Astrocyte of the spinal cord (primary cell): ENCODE measurements around the gene G0S2.
A peak's percentile ranks its signal among the peaks of the same experiment; 100 is the strongest.

Experiments used
- DNase-seq: peaks from one replicate; pipeline ENCODE4 v3.0.0; 2011; ENCODE audit warnings: low read depth, low spot score
- H3K4me3 ChIP-seq: 2 replicates; pipeline ENCODE4 v1.5.1; 2011; ENCODE audit warnings: low read depth, mild to moderate bottlenecking, low read length, moderate library complexity
- CTCF ChIP-seq: IDR thresholded peaks from 2 replicates; pipeline ENCODE4 v1.5.1; 2012; ENCODE audit warnings: low read depth, mild to moderate bottlenecking, low read length, inconsistent platforms
- in situ Hi-C: cut with HindIII; loops from 2 replicates; pipeline ENCODE4 v1.10.0; 2017; ENCODE audit warnings: low sequenced_read_pairs

G0S2 gene

GRCh38 chr1:209648931-209649776 is 26.1 kb upstream of the G0S2 start:
- peak; percentile 97 for DNase-seq
- in situ Hi-C loops = no loop called here
- no peak for TF ChIP-seq CTCF
- no peak overlapping the region for H3K4me3 ChIP-seq

DNA sequence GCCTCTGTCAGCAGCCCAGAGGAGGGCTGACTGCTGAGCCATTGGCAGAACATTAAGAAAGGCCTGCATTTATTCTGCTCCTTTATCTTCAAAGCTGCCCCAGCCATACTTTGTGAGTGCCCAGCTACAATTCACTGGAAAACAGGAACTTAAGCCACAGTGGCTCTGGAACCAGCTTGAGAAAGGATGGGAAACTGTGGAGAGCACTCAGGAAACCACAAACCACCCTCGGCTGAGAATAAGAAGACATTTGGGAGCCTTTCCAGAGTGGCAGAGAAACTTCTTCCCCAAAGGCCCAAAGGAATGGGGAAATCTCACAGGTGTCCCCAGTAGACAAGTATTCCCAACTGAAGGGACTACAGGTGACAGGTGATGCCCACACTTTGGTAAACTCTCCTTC is 24.8 kb upstream of the G0S2 start:
- no peak for TF ChIP-seq CTCF
- in situ Hi-C loops = no loop called here
- H3K4me3 ChIP-seq = no peak overlapping the region
- DNase-seq = peak; percentile 34

GRCh38 chr1:209651138-209651587 is 24.0 kb upstream of the G0S2 start:
- no peak overlapping the region for H3K4me3 ChIP-seq

DNA sequence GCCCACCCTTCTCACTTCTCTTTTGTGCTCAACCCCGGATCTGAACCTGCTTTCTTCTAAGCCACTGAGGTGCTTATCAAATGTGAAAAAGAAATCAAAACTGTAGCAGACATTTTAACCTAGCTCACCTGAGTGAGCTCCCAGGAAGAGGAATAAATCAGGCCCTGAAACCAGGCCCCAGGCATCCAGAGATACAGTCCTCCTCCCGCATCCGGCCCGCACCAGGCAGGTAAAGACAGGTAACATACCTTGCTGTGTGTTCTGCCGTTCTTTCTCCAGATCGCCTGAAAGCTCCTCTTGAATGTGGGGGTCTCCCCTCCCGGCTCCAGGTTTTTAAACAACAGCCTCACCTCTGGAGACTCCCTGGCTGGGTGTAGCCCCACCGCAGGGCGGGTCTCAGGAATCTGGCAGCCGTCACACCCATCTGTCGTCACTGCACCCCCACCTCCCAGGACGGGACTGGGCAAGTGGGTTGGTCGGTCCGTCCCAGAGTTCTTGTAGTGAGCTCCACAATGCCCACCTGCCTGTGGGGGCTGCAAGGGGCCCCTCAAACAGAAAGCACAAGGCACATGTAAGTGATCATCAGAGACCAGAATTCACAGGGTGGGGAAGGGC is 23.0 kb upstream of the G0S2 start, which contains the start of gene LAMB3:
Gene LAMB3 (minus strand): TSS at position 305 of the 615 bp plus-strand sequence. CDS start 1,481 bp downstream, outside the sequence.
- DNase-seq = no peak
- in situ Hi-C loops = no loop called here
- no peak within 1 kb of the TSS for H3K4me3 ChIP-seq
- no peak for TF ChIP-seq CTCF

More at GRCh38 chr1:209651138-209651587, 24.0 kb upstream of the G0S2 start:
- DNase-seq = peak; percentile 76
- no peak for TF ChIP-seq CTCF
- in situ Hi-C loops = no loop called here

DNA sequence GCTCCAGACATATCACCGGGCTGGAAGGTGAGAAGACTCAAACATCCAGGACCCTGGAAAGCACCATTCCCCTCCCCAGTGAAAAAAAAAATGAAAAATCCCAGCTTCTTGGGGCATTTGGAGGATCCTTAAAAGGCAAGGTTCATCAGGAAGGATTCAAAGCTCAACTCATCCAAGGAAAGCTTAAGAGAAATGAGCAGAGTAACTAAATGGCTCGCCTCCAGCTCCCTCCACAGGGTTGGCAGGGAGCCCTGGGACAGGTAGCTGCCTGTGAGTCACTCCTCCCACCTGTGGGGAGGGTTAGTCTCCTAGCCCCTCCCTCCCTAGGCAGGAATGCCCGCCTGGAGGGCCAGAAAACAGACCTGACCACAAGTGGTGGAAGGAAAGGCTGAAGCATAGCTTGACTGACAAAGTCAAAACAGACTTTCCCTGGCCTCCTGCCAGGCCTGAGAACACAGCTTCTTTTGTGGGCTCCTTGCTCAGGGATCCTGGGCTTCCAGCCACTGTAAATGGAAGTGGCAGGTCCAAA is 22.3 kb upstream of the G0S2 start:
- DNase-seq = peak; percentile 90
- no peak for TF ChIP-seq CTCF
- no peak overlapping the region for H3K4me3 ChIP-seq
- in situ Hi-C loops = no loop called here

- no peak for DNase-seq
- in situ Hi-C loops = no loop called here
- no peak overlapping the region for H3K4me3 ChIP-seq
- no peak for TF ChIP-seq CTCF
These were observed 21.3 kb upstream of the G0S2 start for GRCh38 chr1:209653915-209654351.
